SU-DHL-6 (cell line): ENCODE results near the gene PUS7L.

Experiments used
- H2AFZ ChIP-seq: fragments of 200-600 bp; sonication (generic); 2 replicates; pipeline ENCODE4 v1.6.1; 2014; ENCODE audit warnings: low read depth, mild to moderate bottlenecking, moderate library complexity, mixed read lengths, antibody characterized with exemption, low read length; ENCODE audit not compliant: severe bottlenecking
- H3F3A ChIP-seq: fragments of 200-600 bp; shearing (Covaris generic); 2 replicates; pipeline ENCODE4 v1.6.0; 2016; ENCODE audit warnings: antibody characterized with exemption, mild to moderate bottlenecking; ENCODE audit not compliant: insufficient read depth
- H3K27ac ChIP-seq: fragments of 200-600 bp; sonication (generic); 2 replicates; pipeline ENCODE4 v1.5.1; 2016; ENCODE audit warnings: low read depth, mild to moderate bottlenecking, low read length, moderate library complexity, mixed read lengths
- H3K27me3 ChIP-seq: fragments of 200-600 bp; sonication (generic), shearing (Covaris generic); 2 replicates; pipeline ENCODE4 v1.6.0; 2014; ENCODE audit warnings: mild to moderate bottlenecking, low read length
- H3K36me3 ChIP-seq: fragments of 200-600 bp; sonication (generic); 2 replicates; pipeline ENCODE4 v1.6.1; 2014; ENCODE audit warnings: mild to moderate bottlenecking, low read length, mixed read lengths
- H3K4me2 ChIP-seq: fragments of 300-600, 200-600 bp; shearing (Covaris generic), sonication (generic); 2 replicates; pipeline ENCODE4 v1.6.0; 2014; ENCODE audit warnings: low read length, low read depth, mild to moderate bottlenecking; ENCODE audit not compliant: poor library complexity, severe bottlenecking
- H3K4me3 ChIP-seq: fragments of 200-600 bp; sonication (generic); 2 replicates; pipeline ENCODE4 v1.5.1; 2014; ENCODE audit warnings: antibody characterized with exemption, low read length, mild to moderate bottlenecking, mixed read lengths; ENCODE audit not compliant: insufficient read depth, poor library complexity, severe bottlenecking
- H3K79me2 ChIP-seq: fragments of 200-600 bp; sonication (generic); 2 replicates; pipeline ENCODE4 v1.6.1; 2014; ENCODE audit warnings: mild to moderate bottlenecking, low read length, moderate library complexity; ENCODE audit not compliant: insufficient read depth
- H3K9ac ChIP-seq: fragments of 200-600 bp; sonication (generic); 2 replicates; pipeline ENCODE4 v1.7.0; 2014; ENCODE audit warnings: mild to moderate bottlenecking, low read length
- H3K9me2 ChIP-seq: fragments of 200-600 bp; sonication (generic); replicated peaks from 2 replicates; pipeline ENCODE4 v1.6.1; 2014; ENCODE audit warnings: low read length; ENCODE audit not compliant: insufficient read depth
- H3K9me3 ChIP-seq: fragments of 200-600 bp; sonication (generic); 2 replicates; pipeline ENCODE4 v1.6.1; 2014; ENCODE audit warnings: low read length, mixed read lengths; ENCODE audit not compliant: insufficient read depth
- H4K20me1 ChIP-seq: fragments of 200-600 bp; sonication (generic); 2 replicates; pipeline ENCODE4 v1.6.1; 2014; ENCODE audit warnings: low read depth, mild to moderate bottlenecking, antibody characterized with exemption, low read length, moderate library complexity, mixed read lengths
- CTCF ChIP-seq: fragments of 200-600 bp; sonication (generic); IDR thresholded peaks from one replicate; pipeline ENCODE4 v1.5.1; 2017; ENCODE audit warnings: antibody characterized with exemption, mild to moderate bottlenecking, low read length, moderate library complexity; ENCODE audit not compliant: insufficient read depth, poor library complexity, severe bottlenecking
- EZH2phosphoT487 ChIP-seq: fragments of 200-600 bp; sonication (generic), shearing (Covaris generic); conservative IDR thresholded peaks from 2 replicates; pipeline ENCODE4 v1.6.1; 2018; ENCODE audit warnings: mild to moderate bottlenecking, antibody characterized with exemption, low read length, moderate library complexity, mixed read lengths

PUS7L gene

GRCh38 chr12:43795716-43796280 is 37.2 kb upstream of the PUS7L start:
- Histone ChIP-seq H3K9ac (no peak overlapping the region), H3F3A (peaks cover 37% of the 10 kb centered on the region), H3K79me2 (no peaks in the 10 kb centered on the region; the same call in 1 of the 2 replicates), H3K9me2 (no peaks in the 10 kb centered on the region), H3K4me3 (no peak overlapping the region), H4K20me1 (peaks cover 12% of the 10 kb centered on the region; the same call in 1 of the 2 replicates), H3K4me2 (no peak overlapping the region), H3K9me3 (no peaks in the 10 kb centered on the region), H3K36me3 (peaks cover 55% of the 10 kb centered on the region), H3K27me3 (no peaks in the 10 kb centered on the region), H3K27ac (no peak overlapping the region), H2AFZ (no peak overlapping the region)
- TF ChIP-seq CTCF: no peak
- TF ChIP-seq EZH2phosphoT487: no peak

- TF ChIP-seq EZH2phosphoT487 (no peak), CTCF (no peak)
- Histone ChIP-seq H3K27ac (no peak overlapping the region), H3K9me3 (no peaks in the 10 kb centered on the region), H3K9ac (no peak overlapping the region), H2AFZ (no peak overlapping the region), H3F3A (0 out of 2 replicates have a peak, but pooled peaks cover 9% of the 10 kb centered on the region), H3K36me3 (peaks cover 15% of the 10 kb centered on the region; the same call in 1 of the 2 replicates), H3K27me3 (no peaks in the 10 kb centered on the region), H3K79me2 (no peaks in the 10 kb centered on the region), H3K4me3 (no peak overlapping the region), H4K20me1 (no peaks in the 10 kb centered on the region), H3K9me2 (no peaks in the 10 kb centered on the region), H3K4me2 (no peak overlapping the region)
Measured at GRCh38 chr12:43789941-43790340, 31.4 kb upstream of the PUS7L start.

GRCh38 chr12:43786899-43787693 is 28.5 kb upstream of the PUS7L start:
- H3K4me2 ChIP-seq: no peak overlapping the region
- no peaks in the 10 kb centered on the region for H3K27me3 ChIP-seq
- no peak overlapping the region for H3K27ac ChIP-seq
- 0 out of 2 replicates have a peak, but pooled peaks cover 1% of the 10 kb centered on the region for H3F3A ChIP-seq
- H3K9me2 ChIP-seq: no peaks in the 10 kb centered on the region
- no peak overlapping the region for H3K9ac ChIP-seq
- no peaks in the 10 kb centered on the region for H3K9me3 ChIP-seq
- H2AFZ ChIP-seq: no peak overlapping the region
- H3K4me3 ChIP-seq: no peak overlapping the region
- H3K36me3 ChIP-seq: peaks cover 31% of the 10 kb centered on the region; the same call in 1 of the 2 replicates
- TF ChIP-seq EZH2phosphoT487 (no peak), CTCF (no peak)
- no peaks in the 10 kb centered on the region for H3K79me2 ChIP-seq
- no peaks in the 10 kb centered on the region for H4K20me1 ChIP-seq
